Activated naive CD4-positive, alpha-beta T cell treated with Interleukin-2 at 50 U/mL for 16 hours (primary cell): ENCODE measurements around the gene PSME3IP1.
"Not testable (repeated sequence)": the region's sequence is repeated elsewhere in the genome, so short reads cannot be mapped to it uniquely, and the experiment has no call there.

ENCODE experiments used
- DNase-seq: peaks from one replicate; pipeline ENCODE4 v3.0.0-alpha.2; 2020

Gene PSME3IP1

DNA sequence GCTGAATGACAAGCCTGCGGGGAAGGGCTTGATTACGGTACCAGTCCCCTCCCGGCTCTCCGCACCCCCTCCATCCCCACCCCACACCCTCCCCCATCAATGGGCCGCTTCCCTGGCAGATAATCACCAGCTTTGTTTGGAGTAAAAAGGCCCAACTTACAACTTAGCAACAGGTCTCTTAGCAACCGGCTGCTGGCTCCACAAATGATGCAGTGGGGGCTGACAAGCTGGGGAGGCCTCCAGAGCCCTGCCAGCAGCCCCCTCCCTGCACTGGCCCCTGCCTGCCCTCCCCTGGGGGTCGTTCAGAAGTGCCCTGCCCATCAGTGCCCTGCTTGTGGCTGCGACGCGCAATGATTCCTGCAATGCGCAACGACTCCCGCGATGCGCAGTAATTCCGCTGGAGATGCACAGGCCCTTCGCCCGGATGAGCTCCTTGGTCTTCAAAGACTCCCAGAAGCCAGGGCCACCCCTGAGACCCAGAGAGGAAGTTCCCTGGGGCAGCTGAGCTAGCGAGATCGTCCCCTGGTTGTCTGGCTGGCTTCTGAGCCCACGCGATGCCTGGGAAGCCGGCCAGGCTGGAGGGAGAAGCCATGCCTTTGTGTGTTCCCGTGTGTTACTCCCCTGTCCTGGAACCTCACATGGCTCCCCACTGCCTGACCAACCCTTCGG lies 70.2 kb downstream of the PSME3IP1 start:
- no peak for DNase-seq

- no peak for DNase-seq
Measured at GRCh38 chr16:57115168-57115513, 70.7 kb downstream of the PSME3IP1 start.

DNA sequence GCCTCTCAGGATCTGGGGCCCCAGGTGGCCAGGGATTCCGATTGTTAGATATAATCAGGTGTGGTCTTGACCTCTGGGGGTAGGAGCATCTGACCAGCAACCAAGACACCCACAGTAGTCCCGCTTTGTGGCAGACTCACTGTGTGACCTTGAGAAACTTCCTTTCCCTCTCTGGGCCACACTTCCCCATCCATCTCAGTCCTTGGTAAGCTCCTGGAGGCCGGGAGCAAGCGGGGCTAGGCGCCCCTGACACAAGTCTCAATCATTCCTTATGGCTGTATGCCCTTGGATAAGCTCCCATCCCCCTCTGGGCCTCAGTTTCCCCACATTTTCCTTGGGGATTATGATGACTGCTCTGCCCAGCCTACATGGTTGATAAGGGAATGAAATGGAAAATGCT lies 72.2 kb downstream of the PSME3IP1 start:
- no peak for DNase-seq

- DNase-seq: no peak
Measured at GRCh38 chr16:57113042-57113453, 72.8 kb downstream of the PSME3IP1 start.

- no peak for DNase-seq
Measured at GRCh38 chr16:57112403-57113041, 73.3 kb downstream of the PSME3IP1 start.

- DNase-seq: no peak
Measured at GRCh38 chr16:57111420-57111819, 74.4 kb downstream of the PSME3IP1 start.

DNA sequence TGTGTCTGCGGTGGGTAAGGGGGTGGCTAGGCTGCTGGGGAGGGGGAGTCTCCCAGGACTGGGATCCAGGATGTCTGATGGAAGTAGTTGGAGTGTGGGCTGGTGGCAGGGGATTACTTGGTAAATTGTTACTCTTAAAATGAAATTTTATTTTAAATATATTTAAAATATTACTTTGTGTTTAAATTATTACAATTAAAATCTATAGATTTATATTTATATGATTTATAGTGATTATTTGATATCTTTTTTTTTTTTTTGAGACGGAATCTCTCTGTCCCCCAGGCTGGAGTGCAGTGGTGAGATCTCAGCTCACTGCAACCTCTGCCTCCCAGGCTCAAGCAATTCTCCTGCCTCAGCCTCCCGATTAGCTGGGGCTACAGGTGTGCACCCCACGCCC lies 74.9 kb downstream of the PSME3IP1 start:
- DNase-seq: no peak

- DNase-seq: not testable (repeated sequence)
Measured at GRCh38 chr16:57109259-57110105, 76.4 kb downstream of the PSME3IP1 start.

- DNase-seq: no peak
Measured at GRCh38 chr16:57108432-57108831, 77.4 kb downstream of the PSME3IP1 start.

GRCh38 chr16:57107321-57107922 lies 78.4 kb downstream of the PSME3IP1 start:
- DNase-seq: no peak

- no peak for DNase-seq
Measured at GRCh38 chr16:57106767-57107166, 79.1 kb downstream of the PSME3IP1 start.

DNA sequence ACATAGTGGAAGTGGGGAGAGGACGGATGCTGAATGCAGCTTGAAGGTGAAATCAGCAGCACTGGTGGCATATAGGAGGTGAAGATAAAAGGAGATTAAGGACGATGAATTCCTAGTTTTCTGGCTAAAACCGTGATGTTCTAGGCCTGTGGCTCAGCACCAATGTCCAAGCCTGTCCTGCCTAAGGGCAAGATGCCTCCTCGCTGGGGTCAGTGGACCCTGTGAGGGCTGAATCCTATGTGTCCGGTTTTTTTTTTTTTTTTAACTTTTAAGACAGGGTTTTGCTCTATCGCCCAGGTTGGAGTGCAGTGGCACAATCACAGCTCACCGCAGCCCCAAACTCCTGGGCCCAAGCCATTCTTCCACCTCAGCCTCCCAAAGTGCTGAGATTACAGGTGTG lies 80.7 kb downstream of the PSME3IP1 start:
- DNase-seq: no peak

- DNase-seq: no peak
Measured at GRCh38 chr16:57104706-57105105, 81.1 kb downstream of the PSME3IP1 start.

- no peak for DNase-seq
Measured at GRCh38 chr16:57102888-57103851, 82.7 kb downstream of the PSME3IP1 start.
